SIG-M5 treated with dmso at 0.1 percent for 504 hours (cell line): Measurements from ENCODE around the gene SLBP.

ENCODE experiments used
- DNase-seq: peaks from one replicate; lab custom pipeline; 2025; ENCODE audit not compliant: unreplicated experiment; lab: John Stamatoyannopoulos, UW

SLBP gene

DNA sequence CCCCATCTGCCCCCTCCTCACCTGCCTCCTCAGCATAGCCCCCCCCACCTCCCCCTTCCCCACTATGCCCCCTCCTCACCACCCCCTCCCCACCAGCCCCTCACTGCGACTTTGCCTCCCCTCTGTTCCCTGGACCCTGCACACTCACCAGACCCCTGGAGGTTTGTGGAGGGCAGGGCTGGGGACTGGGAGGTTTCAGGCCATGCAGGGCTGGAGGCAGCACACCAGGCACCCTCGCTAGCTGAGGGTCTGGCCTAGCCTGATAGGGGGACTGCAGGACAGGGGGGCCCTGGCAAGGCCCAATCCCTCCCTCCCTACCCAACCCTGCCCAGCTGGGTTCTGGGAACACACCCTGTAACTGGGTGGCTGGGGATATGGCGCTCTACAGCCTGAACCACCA lies 37.3 kb upstream of the SLBP start:
- DNase-seq: no peak

DNA sequence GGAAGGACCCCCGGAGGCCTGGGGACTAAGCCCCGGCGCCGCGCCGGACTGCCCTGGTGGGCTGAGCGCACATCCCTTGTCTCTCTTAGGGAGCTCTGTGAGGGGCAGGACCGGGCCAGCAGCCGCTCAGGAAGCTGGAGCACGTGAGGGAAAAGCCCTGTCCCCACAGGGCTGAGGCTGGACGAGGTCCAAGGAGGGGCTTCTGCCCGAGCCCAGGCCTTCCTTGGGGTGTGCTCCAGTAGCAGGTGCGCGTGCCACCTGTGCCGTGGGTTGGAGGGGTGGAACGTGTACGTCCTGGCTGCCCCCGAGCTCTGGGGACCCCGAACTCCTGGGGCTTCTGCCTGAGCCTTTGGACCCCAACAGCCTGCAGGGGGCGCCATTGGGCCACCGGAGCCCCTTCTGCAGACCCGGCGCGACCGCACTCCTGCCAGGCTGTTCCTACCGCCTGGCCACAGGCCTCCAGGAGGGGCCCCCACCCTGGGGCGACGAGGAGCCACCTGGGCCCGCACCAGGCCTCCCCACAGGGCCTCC lies 36.4 kb upstream of the SLBP start:
- DNase-seq: peak; percentile 64

DNA sequence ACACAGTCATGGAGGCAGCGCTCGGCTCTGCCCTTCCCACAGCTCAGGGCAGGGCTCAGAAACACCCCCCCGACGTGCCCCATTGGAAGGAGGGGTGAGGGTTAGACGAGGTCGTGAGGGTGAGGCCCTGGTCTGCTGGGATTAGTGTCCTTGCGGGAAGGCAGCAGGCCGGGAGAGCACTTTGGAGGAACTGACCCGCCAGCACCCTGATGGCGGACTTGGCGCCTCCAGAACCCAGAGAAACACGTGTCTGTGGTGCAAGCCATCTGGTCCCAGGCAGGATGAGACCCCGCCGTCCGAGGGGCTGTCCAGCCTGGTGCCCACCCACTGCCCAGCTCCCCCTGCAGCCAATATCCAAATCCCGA lies 35.5 kb upstream of the SLBP start:
- no peak for DNase-seq

GRCh38 chr4:1746919-1747602 lies 34.9 kb upstream of the SLBP start:
- no peak for DNase-seq

- DNase-seq: peak; percentile 35
Observed at GRCh38 chr4:1746265-1746691, 34.2 kb upstream of the SLBP start.

- DNase-seq: no peak
Observed at GRCh38 chr4:1745697-1746096, 33.6 kb upstream of the SLBP start.

DNA sequence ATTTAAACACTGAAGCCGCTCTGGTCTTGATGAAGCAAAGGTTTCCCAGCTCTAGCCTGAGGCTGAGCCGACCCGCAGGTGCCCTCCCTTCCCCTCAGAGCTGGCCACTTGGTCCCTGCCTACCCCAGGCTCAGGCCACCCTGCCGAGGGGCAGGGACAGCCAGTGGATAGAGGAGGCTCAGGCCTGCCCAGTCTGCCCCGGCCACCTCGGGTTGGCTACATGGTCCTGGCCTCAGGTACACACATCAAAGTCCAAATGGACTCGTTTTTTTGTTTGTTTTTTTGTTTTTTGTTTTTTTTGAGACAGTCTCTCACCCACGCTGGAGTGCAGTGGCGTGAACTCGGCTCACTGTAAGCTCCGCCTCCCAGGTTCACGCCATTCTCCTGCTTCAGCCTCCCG lies 33.0 kb upstream of the SLBP start:
- DNase-seq: no peak

DNA sequence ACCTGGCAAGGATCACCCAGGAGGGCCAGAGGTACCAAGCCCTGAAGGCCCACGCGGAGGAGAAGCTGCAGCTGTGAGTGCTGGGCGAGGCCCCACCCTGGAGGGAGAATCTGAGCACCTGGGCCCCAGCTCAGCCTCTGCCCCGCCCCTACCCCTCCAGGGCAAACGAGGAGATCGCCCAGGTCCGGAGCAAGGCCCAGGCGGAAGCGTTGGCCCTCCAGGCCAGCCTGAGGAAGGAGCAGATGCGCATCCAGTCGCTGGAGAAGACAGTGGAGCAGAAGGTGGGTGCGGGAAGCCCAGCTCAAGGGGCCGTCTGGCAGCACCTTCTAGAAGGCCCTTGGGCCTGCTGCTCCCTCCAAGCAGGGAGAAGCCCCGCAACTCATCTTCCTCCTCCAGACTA lies 32.4 kb upstream of the SLBP start:
- DNase-seq: no peak

DNA sequence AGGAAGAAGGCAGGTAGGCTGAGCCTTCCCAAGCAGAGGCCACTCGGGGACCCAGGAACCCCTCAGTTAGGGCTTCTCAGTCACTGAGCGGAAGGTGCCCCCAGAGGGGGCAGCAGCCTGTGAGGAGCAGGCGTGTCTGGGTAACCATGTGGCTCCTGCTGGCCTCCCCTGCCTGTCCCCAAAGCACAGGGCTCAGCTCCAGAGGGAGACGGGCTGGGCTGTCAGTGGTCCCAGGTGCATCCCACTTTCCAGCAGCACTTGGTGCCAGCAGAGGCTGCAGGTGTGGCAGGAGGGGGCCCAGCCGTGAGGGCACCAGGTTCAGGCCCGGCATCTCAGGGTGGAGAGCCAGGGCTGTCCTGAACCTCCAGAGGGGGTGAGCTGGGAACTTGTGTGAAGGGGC lies 31.9 kb upstream of the SLBP start:
- no peak for DNase-seq

- DNase-seq: no peak
Observed at GRCh38 chr4:1743551-1743950, 31.4 kb upstream of the SLBP start.

DNA sequence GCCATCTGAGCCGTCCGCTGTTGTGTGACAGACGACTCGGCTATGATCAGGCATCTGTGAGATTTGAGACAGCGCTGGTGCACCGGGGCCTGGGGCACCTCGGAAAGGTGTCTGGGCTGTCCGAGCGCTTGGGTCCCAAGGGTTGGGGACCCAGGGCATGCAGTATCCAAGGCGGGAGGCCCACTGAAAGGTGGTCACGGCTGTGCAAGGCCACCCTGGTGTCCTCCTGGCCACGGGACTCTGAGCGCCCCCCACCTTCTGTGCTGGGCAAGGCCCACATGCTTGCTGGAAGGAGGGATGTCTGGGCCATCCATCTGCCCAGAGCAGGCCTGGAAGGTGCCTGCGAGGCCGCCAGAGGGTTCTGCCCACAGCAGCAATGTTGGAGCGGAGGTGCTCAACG lies 29.1 kb upstream of the SLBP start:
- no peak for DNase-seq

DNA sequence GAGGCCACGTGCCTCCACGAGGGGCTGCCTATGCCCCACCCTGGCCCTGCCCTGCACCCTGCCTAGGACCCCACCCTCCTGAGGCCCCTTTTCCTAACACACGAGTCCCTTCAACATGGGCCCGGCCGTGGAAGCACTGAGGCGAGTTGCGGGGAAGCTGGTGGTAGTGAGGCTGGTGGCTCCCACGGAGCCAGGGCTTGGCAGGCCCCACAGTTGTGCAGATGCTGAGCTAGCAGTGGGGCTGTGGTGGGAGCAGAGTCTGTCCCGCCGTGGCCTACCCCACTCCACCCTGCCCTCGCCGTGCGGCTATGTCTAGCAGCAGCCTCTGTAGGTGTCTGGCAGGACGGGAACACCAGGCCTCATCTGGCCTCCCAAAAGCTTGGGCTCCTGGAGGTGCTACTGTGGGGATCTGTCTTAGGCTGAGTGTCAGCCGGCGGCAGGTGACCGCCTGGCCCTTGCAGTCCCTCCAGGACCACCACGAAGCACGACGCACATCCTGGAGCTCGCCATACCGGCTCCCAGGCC lies 28.0 kb upstream of the SLBP start:
- no peak for DNase-seq

DNA sequence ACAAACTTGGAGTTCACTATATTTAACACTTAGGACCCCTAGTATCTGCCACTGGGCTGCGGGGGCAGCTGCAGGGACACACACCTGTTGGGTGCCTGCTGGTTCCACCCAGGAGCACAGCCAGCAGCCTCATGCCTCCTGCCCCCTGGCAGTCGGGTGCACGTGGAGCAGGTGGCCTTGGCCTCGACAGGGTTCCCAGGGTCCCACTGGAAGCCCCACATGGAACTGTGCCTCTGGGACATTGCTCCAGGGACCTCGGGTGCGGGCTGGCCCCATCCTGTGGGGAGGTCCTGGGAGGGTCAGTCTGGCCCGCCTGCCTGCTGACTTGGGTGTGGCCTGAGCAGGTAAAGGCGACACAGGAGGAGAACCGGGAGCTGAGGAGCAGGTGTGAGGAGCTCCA lies 27.2 kb upstream of the SLBP start:
- DNase-seq: no peak

DNA sequence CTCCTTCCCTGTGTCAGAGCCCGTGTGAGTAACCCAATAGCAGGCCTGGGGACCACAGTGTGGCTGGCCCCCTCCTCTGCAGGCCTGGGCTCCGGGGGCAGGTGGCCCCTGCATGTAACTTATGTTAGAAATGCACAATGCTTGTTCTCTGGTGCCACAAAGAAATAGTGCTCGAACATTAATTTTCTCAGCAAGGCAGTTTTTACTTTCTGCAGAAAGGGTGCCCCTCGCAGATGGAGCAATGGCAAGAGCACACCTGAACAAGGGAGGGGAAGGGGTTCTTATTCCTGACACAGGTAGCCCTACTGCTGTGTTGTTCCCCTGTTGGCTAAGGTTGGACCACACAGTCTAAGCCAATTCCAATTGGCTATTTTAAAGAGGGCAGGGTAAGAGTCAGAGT lies 26.3 kb upstream of the SLBP start:
- no peak for DNase-seq

- DNase-seq: no peak
Observed at GRCh38 chr4:1737666-1738065, 25.5 kb upstream of the SLBP start.

GRCh38 chr4:1736812-1737211 lies 24.7 kb upstream of the SLBP start:
- DNase-seq: no peak

- DNase-seq: no peak
Observed at GRCh38 chr4:1735215-1735614, 23.1 kb upstream of the SLBP start.

GRCh38 chr4:1732911-1733310 lies 20.8 kb upstream of the SLBP start:
- no peak for DNase-seq

DNA sequence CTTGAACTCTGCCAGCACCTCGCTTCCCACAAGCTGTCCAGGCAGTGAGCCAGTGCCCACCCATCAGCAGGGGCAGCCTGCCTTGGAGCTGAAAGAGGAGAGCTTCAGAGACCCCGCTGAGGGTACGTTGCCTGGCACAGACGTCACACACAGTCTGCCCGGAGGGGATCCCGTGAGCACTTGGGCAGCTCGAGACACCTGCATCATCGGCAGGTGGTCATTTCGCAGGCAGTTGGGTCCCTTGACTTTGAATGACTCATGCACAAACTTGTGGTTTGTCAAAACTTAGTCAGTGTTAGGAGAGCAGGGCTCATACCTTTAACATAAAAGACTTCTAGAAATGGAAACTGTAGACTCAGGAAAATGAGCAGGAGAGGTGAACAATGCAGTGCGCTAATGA lies 19.1 kb upstream of the SLBP start:
- no peak for DNase-seq

DNA sequence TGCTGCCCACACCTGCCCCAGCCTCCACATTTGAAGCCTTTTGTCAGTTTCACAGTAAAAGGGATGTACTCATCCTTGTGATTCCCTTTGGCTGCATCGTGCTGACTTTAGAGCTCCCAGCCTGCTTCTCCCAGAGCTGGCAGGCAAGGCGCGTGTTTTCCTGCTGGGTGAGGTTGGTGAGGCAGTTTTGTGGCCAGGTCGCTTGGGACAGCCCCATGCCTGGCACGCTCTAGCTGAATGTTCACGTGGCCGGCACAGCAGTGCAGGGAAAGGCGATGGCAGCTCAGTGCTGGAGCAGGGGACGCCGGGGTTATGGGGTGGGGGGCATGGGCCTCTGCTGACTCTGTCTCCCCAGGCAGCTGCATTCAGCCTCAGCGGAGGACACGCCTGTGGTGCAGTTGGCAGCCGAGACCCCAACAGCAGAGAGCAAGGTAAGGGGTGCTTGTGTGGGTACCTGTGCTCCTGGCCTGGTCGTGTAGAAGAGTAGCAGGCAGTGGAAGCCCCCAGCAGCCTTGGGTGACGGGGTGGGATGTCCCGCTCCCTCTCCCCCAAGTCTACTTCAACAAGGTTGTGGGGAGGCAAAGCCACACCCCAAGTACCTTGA lies 18.5 kb upstream of the SLBP start:
- no peak for DNase-seq

- no peak for DNase-seq
Observed at GRCh38 chr4:1728061-1728980, 16.2 kb upstream of the SLBP start.
